Ishikawa (cell line): ENCODE measurements around the gene POLQ.

Source experiments
- CEBPB ChIP-seq: IDR thresholded peaks from 2 replicates; pipeline ENCODE4 v1.6.1; 2012
- CREB1 ChIP-seq: IDR thresholded peaks from 2 replicates; pipeline ENCODE4 v1.6.1; 2012; ENCODE audit warnings: low read depth
- EGR1 ChIP-seq: IDR thresholded peaks from 2 replicates; pipeline ENCODE4 v1.6.1; 2012
- EP300 ChIP-seq: IDR thresholded peaks from 2 replicates; pipeline ENCODE4 v1.6.1; 2012; ENCODE audit warnings: borderline replicate concordance
- FOXM1 ChIP-seq: IDR thresholded peaks from 2 replicates; pipeline ENCODE4 v1.6.1; 2012; ENCODE audit warnings: low read depth, borderline replicate concordance
- RAD21 ChIP-seq: IDR thresholded peaks from 2 replicates; pipeline ENCODE4 v1.6.1; 2012; ENCODE audit warnings: low read depth
- TAF1 ChIP-seq: IDR thresholded peaks from 2 replicates; pipeline ENCODE4 v1.6.1; 2012; ENCODE audit warnings: low read depth, mild to moderate bottlenecking
- TCF12 ChIP-seq: IDR thresholded peaks from 2 replicates; pipeline ENCODE4 v1.6.1; 2012; ENCODE audit warnings: low read depth
- TEAD4 ChIP-seq: IDR thresholded peaks from 2 replicates; pipeline ENCODE4 v1.6.1; 2012
- YY1 ChIP-seq: IDR thresholded peaks from 2 replicates; pipeline ENCODE4 v1.6.1; 2012; ENCODE audit warnings: low read depth
- TF ChIP-seq, protein P1 (sequence below): IDR thresholded peaks from 2 replicates; pipeline ENCODE4 v1.6.1; 2012; ENCODE audit warnings: low read depth, mild to moderate bottlenecking
- TF ChIP-seq, protein P2 (sequence below): IDR thresholded peaks from 2 replicates; pipeline ENCODE4 v1.6.1; 2012
- TF ChIP-seq, protein P3 (sequence below): IDR thresholded peaks from 2 replicates; pipeline ENCODE4 v1.6.1; 2012

DNA sequence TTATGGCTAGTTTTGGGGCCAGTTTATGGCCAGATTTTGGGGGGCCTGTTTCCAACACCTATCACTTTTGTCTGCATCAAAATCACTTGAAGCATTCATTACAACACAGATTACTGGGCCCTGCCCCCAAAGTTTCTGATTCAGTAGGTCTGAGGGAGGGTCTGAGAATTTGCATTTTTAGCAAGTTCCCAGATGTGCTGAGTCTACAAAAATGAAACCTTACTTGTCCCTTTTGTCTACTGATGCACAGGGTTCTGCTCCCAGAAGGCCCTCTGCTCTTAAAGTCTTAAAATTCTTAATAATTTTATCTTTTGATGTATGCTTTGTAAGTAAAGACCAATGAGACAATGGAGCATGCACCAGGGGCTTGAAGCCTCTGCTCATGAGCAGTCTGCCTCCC lies 146.0 kb downstream of the POLQ start:
- TF ChIP-seq RAD21 (no peak), CREB1 (no peak), EP300 (no peak), TAF1 (no peak), TCF12 (no peak), YY1 (no peak), FOXM1 (no peak), CEBPB (no peak), TEAD4 (no peak), EGR1 (no peak)
- TF ChIP-seq, protein P1, sequence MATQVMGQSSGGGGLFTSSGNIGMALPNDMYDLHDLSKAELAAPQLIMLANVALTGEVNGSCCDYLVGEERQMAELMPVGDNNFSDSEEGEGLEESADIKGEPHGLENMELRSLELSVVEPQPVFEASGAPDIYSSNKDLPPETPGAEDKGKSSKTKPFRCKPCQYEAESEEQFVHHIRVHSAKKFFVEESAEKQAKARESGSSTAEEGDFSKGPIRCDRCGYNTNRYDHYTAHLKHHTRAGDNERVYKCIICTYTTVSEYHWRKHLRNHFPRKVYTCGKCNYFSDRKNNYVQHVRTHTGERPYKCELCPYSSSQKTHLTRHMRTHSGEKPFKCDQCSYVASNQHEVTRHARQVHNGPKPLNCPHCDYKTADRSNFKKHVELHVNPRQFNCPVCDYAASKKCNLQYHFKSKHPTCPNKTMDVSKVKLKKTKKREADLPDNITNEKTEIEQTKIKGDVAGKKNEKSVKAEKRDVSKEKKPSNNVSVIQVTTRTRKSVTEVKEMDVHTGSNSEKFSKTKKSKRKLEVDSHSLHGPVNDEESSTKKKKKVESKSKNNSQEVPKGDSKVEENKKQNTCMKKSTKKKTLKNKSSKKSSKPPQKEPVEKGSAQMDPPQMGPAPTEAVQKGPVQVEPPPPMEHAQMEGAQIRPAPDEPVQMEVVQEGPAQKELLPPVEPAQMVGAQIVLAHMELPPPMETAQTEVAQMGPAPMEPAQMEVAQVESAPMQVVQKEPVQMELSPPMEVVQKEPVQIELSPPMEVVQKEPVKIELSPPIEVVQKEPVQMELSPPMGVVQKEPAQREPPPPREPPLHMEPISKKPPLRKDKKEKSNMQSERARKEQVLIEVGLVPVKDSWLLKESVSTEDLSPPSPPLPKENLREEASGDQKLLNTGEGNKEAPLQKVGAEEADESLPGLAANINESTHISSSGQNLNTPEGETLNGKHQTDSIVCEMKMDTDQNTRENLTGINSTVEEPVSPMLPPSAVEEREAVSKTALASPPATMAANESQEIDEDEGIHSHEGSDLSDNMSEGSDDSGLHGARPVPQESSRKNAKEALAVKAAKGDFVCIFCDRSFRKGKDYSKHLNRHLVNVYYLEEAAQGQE: no peak
- TF ChIP-seq, protein P2, sequence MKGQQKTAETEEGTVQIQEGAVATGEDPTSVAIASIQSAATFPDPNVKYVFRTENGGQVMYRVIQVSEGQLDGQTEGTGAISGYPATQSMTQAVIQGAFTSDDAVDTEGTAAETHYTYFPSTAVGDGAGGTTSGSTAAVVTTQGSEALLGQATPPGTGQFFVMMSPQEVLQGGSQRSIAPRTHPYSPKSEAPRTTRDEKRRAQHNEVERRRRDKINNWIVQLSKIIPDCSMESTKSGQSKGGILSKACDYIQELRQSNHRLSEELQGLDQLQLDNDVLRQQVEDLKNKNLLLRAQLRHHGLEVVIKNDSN: no peak
- TF ChIP-seq, protein P3, sequence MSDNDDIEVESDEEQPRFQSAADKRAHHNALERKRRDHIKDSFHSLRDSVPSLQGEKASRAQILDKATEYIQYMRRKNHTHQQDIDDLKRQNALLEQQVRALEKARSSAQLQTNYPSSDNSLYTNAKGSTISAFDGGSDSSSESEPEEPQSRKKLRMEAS: no peak
